ENCODE measurements around the gene ARSG. TPM values are rescaled to one million over a fixed set of nuclear protein-coding genes. Genes with fewer than 3 reads are reported as not detected.

Gene ARSG
- polyA plus RNA-seq, 1 donor (not counting 4 experiments of a cell fraction or from before 2014, with no cell fraction given) = 0.41 TPM

DNA sequence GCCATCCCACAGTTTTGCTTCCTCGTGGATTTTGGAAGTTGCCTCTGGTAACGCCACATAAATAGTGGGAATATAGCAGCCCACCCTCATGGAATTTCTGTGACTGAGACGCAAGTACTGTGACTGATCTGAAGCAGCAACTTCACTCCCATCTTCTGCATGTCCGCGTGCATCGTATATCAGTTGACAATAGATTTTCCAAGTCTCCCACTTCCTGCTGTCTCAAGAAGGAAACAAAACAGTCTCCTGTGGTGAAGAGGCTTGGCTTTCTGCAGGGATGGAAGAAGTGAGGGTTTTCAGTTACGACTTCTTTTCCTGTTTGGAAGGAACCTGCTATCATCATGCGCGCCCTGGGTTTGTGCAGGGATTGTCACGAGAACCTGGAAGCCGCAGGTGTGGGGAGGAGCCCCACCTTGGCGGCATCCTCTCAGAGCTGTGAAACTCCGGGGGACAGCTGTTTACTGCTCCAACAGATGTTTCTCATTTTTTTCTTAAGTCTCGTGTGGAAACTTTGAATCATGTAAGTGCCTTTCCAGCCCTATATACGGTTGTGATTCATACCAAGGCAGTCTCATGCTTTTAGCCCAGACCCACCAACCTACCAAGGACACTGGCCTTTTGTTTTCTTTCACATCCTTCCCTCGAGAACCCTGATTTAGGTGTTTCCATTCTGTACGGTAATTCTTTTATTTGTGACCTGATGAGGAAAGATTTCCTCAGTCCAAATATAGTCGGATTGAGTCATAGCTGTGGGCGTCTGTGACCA, 108.5 kb downstream of the ARSG start:
- FAIRE-seq (no peak), DNase-seq (ENCODE audit: low read depth, low spot score) (no peak)
- Histone ChIP-seq H3K9me1 (ENCODE audit: control insufficient read depth, extremely low read depth, insufficient read depth, low read length) (no peaks in the 10 kb centered on the region), H3K79me2 (ENCODE audit: control insufficient read depth, insufficient read depth, low read length) (no peaks in the 10 kb centered on the region), H3K4me3 (ENCODE audit: control insufficient read depth in 2 of 3, extremely low read depth in 1 of 3, insufficient read depth in 2 of 3, low read depth in 1 of 3, low read length in 3 of 3) (no peak overlapping the region), H3K9me3 (ENCODE audit: control insufficient read depth, low read depth, low read length) (no peaks in the 10 kb centered on the region), H2AFZ (ENCODE audit: control insufficient read depth, low read length) (no peak overlapping the region), H3K9ac (ENCODE audit: control insufficient read depth, extremely low read depth, insufficient read depth, low read length) (no peak overlapping the region), H3K27ac (ENCODE audit: control insufficient read depth, insufficient read depth, low read length) (no peak overlapping the region), H4K20me1 (ENCODE audit: control insufficient read depth, extremely low read depth, insufficient read depth, low read length) (no peaks in the 10 kb centered on the region), H3K4me1 (ENCODE audit: control insufficient read depth, extremely low read depth, insufficient read depth, low read length) (no peaks in the 10 kb centered on the region), H3K36me3 (ENCODE audit: control insufficient read depth in 2 of 2, extremely low read depth in 1 of 2, insufficient read depth in 2 of 2, low read length in 2 of 2) (no peaks in the 10 kb centered on the region), H3K4me2 (ENCODE audit: control insufficient read depth, extremely low read depth, insufficient read depth, low read depth, low read length) (no peak overlapping the region), H3K27me3 (ENCODE audit: control insufficient read depth, extremely low read depth, insufficient read depth, low read length) (no peaks in the 10 kb centered on the region)
- dilution Hi-C loops (cut with MboI; ENCODE audit: extremely low pct_ligation_motif_present, low sequenced_read_pairs) = no loop called here
- no peak for TF ChIP-seq EZH2 (IDR thresholded peaks at IDR 0.05; ENCODE audit: low read length)
- TF ChIP-seq, protein P1, sequence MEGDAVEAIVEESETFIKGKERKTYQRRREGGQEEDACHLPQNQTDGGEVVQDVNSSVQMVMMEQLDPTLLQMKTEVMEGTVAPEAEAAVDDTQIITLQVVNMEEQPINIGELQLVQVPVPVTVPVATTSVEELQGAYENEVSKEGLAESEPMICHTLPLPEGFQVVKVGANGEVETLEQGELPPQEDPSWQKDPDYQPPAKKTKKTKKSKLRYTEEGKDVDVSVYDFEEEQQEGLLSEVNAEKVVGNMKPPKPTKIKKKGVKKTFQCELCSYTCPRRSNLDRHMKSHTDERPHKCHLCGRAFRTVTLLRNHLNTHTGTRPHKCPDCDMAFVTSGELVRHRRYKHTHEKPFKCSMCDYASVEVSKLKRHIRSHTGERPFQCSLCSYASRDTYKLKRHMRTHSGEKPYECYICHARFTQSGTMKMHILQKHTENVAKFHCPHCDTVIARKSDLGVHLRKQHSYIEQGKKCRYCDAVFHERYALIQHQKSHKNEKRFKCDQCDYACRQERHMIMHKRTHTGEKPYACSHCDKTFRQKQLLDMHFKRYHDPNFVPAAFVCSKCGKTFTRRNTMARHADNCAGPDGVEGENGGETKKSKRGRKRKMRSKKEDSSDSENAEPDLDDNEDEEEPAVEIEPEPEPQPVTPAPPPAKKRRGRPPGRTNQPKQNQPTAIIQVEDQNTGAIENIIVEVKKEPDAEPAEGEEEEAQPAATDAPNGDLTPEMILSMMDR (optimal IDR thresholded peaks at IDR 0.05 in 1 of 3, IDR thresholded peaks at IDR 0.05 in 1 of 3, conservative IDR thresholded peaks at IDR 0.05 in 1 of 3; ENCODE audit: extremely low read depth in 1 of 3, insufficient read depth in 2 of 3, low read length in 3 of 3) = no peak

DNA sequence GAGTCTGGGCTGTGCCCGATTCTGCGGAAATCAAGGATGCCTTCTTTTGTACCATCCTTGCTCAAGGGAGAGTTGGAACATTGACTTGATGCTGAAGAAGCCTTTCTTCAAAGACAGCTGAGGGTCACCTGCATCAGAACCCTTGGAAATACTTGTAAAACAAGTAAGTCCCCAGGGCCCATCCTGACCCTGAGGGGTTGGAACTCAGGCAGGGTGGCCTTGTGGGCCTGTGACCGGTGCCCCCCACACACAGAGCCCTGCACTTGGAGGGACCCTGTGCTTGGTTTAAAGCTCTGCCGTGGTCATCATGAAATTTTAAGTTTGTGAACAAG, 109.1 kb downstream of the ARSG start:
- Histone ChIP-seq H3K27ac (ENCODE audit: control insufficient read depth, insufficient read depth, low read length) (no peak overlapping the region), H3K27me3 (ENCODE audit: control insufficient read depth, extremely low read depth, insufficient read depth, low read length) (no peaks in the 10 kb centered on the region), H3K36me3 (ENCODE audit: control insufficient read depth in 2 of 2, extremely low read depth in 1 of 2, insufficient read depth in 2 of 2, low read length in 2 of 2) (no peaks in the 10 kb centered on the region), H4K20me1 (ENCODE audit: control insufficient read depth, extremely low read depth, insufficient read depth, low read length) (no peaks in the 10 kb centered on the region), H3K4me3 (ENCODE audit: control insufficient read depth in 2 of 3, extremely low read depth in 1 of 3, insufficient read depth in 2 of 3, low read depth in 1 of 3, low read length in 3 of 3) (no peak overlapping the region), H2AFZ (ENCODE audit: control insufficient read depth, low read length) (no peak overlapping the region), H3K9me1 (ENCODE audit: control insufficient read depth, extremely low read depth, insufficient read depth, low read length) (no peaks in the 10 kb centered on the region), H3K4me1 (ENCODE audit: control insufficient read depth, extremely low read depth, insufficient read depth, low read length) (no peaks in the 10 kb centered on the region), H3K79me2 (ENCODE audit: control insufficient read depth, insufficient read depth, low read length) (no peaks in the 10 kb centered on the region), H3K9me3 (ENCODE audit: control insufficient read depth, low read depth, low read length) (no peaks in the 10 kb centered on the region), H3K9ac (ENCODE audit: control insufficient read depth, extremely low read depth, insufficient read depth, low read length) (no peak overlapping the region), H3K4me2 (ENCODE audit: control insufficient read depth, extremely low read depth, insufficient read depth, low read depth, low read length) (no peak overlapping the region)
- no peak for FAIRE-seq
- DNase-seq (ENCODE audit: low read depth, low spot score) = no peak
- TF ChIP-seq EZH2 (IDR thresholded peaks at IDR 0.05; ENCODE audit: low read length) = no peak
- TF ChIP-seq, protein P1 (optimal IDR thresholded peaks at IDR 0.05 in 1 of 3, IDR thresholded peaks at IDR 0.05 in 1 of 3, conservative IDR thresholded peaks at IDR 0.05 in 1 of 3; ENCODE audit: extremely low read depth in 1 of 3, insufficient read depth in 2 of 3, low read length in 3 of 3) = no peak
- dilution Hi-C loops (cut with MboI; ENCODE audit: extremely low pct_ligation_motif_present, low sequenced_read_pairs) = no loop called here
